22Rv1 (cell line): ENCODE results near the gene UBN2.

Experiments used
- H3K27ac ChIP-seq: fragments of 450-650 bp; 2 replicates; pipeline ENCODE4 v1.5.1; 2017
- ZFX ChIP-seq: fragments of 450-650 bp; IDR thresholded peaks from 2 replicates; pipeline ENCODE4 v1.6.1; 2017; ENCODE audit warnings: antibody characterized with exemption, borderline replicate concordance
- TF ChIP-seq, protein P1 (sequence below): fragments of 450-650 bp; IDR thresholded peaks from 2 replicates; pipeline ENCODE4 v1.5.1; 2017; ENCODE audit warnings: mild to moderate bottlenecking

Gene UBN2

DNA sequence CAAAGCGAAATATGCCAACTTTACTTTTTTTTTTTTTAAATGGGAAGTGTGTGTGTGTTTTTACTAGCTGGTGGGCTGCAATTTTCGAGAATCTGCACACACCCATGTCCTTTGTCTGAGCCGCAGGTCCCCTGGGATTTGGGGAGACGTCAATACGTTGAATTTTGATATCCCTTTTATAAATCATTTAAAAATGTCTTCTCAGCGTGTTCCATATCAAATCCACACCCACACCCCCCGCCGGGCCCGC lies 109.7 kb downstream of the UBN2 start:
- peak overlapping the region; percentile 99 for H3K27ac ChIP-seq
- no peak for TF ChIP-seq ZFX
- TF ChIP-seq, protein P1, sequence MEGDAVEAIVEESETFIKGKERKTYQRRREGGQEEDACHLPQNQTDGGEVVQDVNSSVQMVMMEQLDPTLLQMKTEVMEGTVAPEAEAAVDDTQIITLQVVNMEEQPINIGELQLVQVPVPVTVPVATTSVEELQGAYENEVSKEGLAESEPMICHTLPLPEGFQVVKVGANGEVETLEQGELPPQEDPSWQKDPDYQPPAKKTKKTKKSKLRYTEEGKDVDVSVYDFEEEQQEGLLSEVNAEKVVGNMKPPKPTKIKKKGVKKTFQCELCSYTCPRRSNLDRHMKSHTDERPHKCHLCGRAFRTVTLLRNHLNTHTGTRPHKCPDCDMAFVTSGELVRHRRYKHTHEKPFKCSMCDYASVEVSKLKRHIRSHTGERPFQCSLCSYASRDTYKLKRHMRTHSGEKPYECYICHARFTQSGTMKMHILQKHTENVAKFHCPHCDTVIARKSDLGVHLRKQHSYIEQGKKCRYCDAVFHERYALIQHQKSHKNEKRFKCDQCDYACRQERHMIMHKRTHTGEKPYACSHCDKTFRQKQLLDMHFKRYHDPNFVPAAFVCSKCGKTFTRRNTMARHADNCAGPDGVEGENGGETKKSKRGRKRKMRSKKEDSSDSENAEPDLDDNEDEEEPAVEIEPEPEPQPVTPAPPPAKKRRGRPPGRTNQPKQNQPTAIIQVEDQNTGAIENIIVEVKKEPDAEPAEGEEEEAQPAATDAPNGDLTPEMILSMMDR: no peak

DNA sequence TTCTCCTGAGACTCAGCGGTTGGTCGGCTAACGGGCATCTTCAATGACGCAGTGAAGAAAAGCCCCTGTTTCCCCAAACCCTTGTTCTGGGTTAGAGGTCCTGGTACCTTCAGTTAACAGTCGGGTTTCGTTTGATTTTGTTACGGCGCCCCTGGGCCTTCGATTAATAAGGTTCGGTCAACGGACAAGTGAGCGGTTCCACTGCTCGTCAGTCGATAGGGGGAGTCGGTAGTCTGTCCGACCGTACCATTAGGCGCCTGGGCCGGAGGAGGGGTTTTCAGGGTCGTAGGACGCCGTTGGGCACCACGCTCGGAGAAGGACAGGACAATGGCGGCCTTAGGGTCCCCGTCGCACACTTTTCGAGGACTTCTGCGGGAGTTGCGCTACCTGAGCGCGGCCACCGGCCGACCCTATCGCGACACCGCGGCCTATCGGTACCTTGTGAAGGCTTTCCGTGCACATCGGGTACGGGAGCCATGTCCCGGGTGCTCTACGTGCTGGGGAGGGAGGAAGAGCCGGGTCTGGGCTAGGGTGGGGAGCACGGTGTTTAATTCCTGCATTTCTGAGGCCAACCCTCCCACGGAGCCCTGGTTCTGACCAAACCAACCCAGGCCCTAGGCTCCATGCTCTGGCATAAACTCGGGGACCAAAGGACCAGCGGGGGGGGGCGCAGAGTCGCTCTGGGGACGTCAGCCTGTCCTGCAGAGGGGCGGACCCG lies 110.2 kb downstream of the UBN2 start, which contains the start of gene FMC1:
FMC1 (plus strand) TSS at position 280 of the 718 bp plus-strand sequence; CDS start at position 328, 48 bp downstream.
- TF ChIP-seq, protein P1: peak; percentile 38; the same call in 1 of the 2 replicates
- TF ChIP-seq ZFX: no peak
- H3K27ac ChIP-seq: peak within 1 kb of the TSS; percentile 99

- TF ChIP-seq ZFX: no peak
- TF ChIP-seq, protein P1: no peak
These were observed 110.8 kb downstream of the UBN2 start for GRCh38 chr7:139341776-139342226.

GRCh38 chr7:139345042-139345441 lies 114.0 kb downstream of the UBN2 start:
- TF ChIP-seq, protein P1: no peak
- TF ChIP-seq ZFX: no peak
- no peak overlapping the region for H3K27ac ChIP-seq

More at GRCh38 chr7:139341776-139342226, 110.8 kb downstream of the UBN2 start:
- peak overlapping the region; percentile 99 for H3K27ac ChIP-seq

DNA sequence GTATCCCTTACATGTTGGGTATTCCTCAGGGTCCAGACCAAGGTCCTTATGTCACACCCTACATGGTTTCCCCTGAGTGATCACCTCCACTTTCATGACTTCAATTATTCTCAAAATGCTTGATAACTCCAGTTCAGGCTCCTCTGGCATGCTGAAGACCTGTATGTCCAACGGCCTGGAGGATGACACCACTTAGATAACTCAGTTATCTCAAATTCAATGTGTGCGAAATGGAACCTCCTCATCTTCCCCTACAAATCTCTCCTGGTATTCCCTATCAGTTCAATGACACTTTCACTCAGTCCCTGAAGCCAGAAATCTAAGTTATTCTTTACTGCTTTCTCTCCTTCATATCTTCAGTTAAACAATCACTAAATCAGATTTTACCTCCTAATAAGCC lies 120.0 kb downstream of the UBN2 start:
- H3K27ac ChIP-seq: no peak overlapping the region
- TF ChIP-seq, protein P1: no peak
- TF ChIP-seq ZFX: no peak

GRCh38 chr7:139354729-139355128 lies 123.7 kb downstream of the UBN2 start:
- H3K27ac ChIP-seq: peak overlapping the region; percentile 33; the same call in 1 of the 2 replicates
- TF ChIP-seq ZFX: no peak
- TF ChIP-seq, protein P1: peak; percentile 35

DNA sequence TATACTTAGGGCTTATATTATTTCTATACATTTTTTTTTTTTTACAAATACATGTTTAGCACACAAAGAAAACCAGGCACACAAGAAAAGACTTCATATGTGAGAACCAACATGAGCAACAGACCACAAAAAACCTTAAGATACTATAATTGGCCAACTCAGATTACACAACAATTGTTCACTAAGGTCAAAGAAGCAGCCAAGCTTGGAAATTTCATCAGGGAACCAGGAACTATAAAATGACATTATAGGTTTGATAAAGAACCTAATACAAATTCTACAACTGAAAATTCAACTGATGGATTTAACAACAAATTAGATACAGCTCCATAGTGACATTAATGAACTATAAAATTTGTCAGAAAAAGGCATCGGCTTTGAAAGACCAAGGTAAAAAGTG lies 124.3 kb downstream of the UBN2 start:
- TF ChIP-seq, protein P1: no peak
- no peak for TF ChIP-seq ZFX
- H3K27ac ChIP-seq: peak overlapping the region; percentile 33
